Airway epithelial cell (primary cell): ENCODE measurements around the gene UPF3B. TPM values are rescaled to one million over a fixed set of nuclear protein-coding genes. Genes with fewer than 3 reads are reported as not detected.

Experiments
- total RNA-seq: library from RNA; depleted of rRNA; stranded (reverse); fragments of >200 nt; gene quantifications from 2 replicates; pipeline ENCODE4 v1.2.3, GENCODE V29; 2015

UPF3B gene
- 3.4 and 4.5 TPM in 2 replicates for total RNA-seq

GRCh38 chrX:119852382-119853353 is at the start of gene UPF3B:
Gene UPF3B (minus strand): TSS chrX:119852963. CDS start chrX:119852928, 35 bp downstream.

GRCh38 chrX:119895843-119896326 is 43.1 kb upstream of the UPF3B start, which contains the start of gene AKAP14:
Gene AKAP14 (plus strand): TSS chrX:119895893. CDS start chrX:119903224, 7,331 bp downstream.

GRCh38 chrX:119871599-119872395 is 19.0 kb upstream of the UPF3B start, which contains the start of the genes NDUFA1 and RNF113A:
Gene NDUFA1 (plus strand): TSS chrX:119871832. CDS start chrX:119871912, 80 bp downstream.
Gene RNF113A (minus strand): TSS chrX:119871733. CDS start chrX:119871613, 120 bp downstream.

GRCh38 chrX:119791437-119792231 is 61.1 kb downstream of the UPF3B start, which contains the start of gene RPL39:
Gene RPL39 (minus strand): TSS chrX:119791630. CDS start chrX:119791576, 54 bp downstream.

Other genes with a start within 250 kb of the UPF3B start
- 6.4 and 8.4 TPM in 2 replicates for gene NKRF, start 246.5 kb downstream of the UPF3B start, total RNA-seq
- gene SEPTIN6, start 159.8 kb downstream of the UPF3B start, total RNA-seq: 5.6 and 8.0 TPM in 2 replicates
- gene SOWAHD, start 94.4 kb downstream of the UPF3B start, total RNA-seq: 0.07 and 0.19 TPM in 2 replicates
- 3,943 and 6,438 TPM in 2 replicates for gene RPL39, start 61.3 kb downstream of the UPF3B start, total RNA-seq
- gene RNF113A, start 18.8 kb upstream of the UPF3B start, total RNA-seq: 13.1 and 13.6 TPM in 2 replicates
- 76.0 and 98.8 TPM in 2 replicates for gene NDUFA1, start 18.9 kb upstream of the UPF3B start, total RNA-seq
- not detected in 2 replicates for gene AKAP14, start 42.9 kb upstream of the UPF3B start, total RNA-seq
- 4.3 and 6.0 TPM in 2 replicates for gene NKAP, start 90.8 kb upstream of the UPF3B start, total RNA-seq
- gene RHOXF2B, start 224.7 kb upstream of the UPF3B start, total RNA-seq: not detected in 2 replicates